ENCODE measurements around the gene LIX1L. TPM values are rescaled to one million over a fixed set of nuclear protein-coding genes. Genes with fewer than 3 reads are reported as not detected.

LIX1L gene
- total and polyA plus RNA-seq, 2 of the 13 experiments (the other 11 are each of a cell fraction or from before 2014, with no cell fraction given): 8.1 to 24.9 TPM

- no peak for TF ChIP-seq TFE3 (CRISPR knock-in tag; IDR thresholded peaks at IDR 0.05)
- peak; percentile 42; the same call in 1 of the 2 replicates for TF ChIP-seq TBX3 (IDR thresholded peaks at IDR 0.05; ENCODE audit: borderline replicate concordance)
- TF ChIP-seq ZFP1 (CRISPR knock-in tag; IDR thresholded peaks at IDR 0.05): no peak
- TF ChIP-seq ZNF776 (CRISPR knock-in tag; IDR thresholded peaks at IDR 0.05): 0 out of 2 replicates have a peak, but pooled peaks have one; percentile 26
- TF ChIP-seq MXD1 (CRISPR knock-in tag; IDR thresholded peaks at IDR 0.05): 0 out of 2 replicates have a peak, but pooled peaks have one; percentile 41
- no peak for TF ChIP-seq SMAD9 (CRISPR knock-in tag; IDR thresholded peaks at IDR 0.05)
- TF ChIP-seq MTF1 (CRISPR knock-in tag; IDR thresholded peaks at IDR 0.05): no peak
- TF ChIP-seq ATF4 (CRISPR knock-in tag; IDR thresholded peaks at IDR 0.05): no peak
- no peak for TF ChIP-seq SMARCE1 (IDR thresholded peaks at IDR 0.05; ENCODE audit: borderline replicate concordance)
- TF ChIP-seq DZIP1 (CRISPR knock-in tag; IDR thresholded peaks at IDR 0.05): no peak
- peak; percentile 41; the same call in 1 of the 2 replicates for TF ChIP-seq SIN3A (IDR thresholded peaks at IDR 0.05; ENCODE audit: borderline replicate concordance, low read depth, low read length)
- TF ChIP-seq ZBTB14 (CRISPR knock-in tag; IDR thresholded peaks at IDR 0.05): no peak
- TF ChIP-seq TMF1 (CRISPR knock-in tag; IDR thresholded peaks at IDR 0.05; ENCODE audit: low read depth): no peak
- no peak for TF ChIP-seq KAT7 (CRISPR knock-in tag; IDR thresholded peaks at IDR 0.05; ENCODE audit: borderline replicate concordance)
- no peak for TF ChIP-seq ZNF383 (CRISPR knock-in tag; IDR thresholded peaks at IDR 0.05; ENCODE audit: borderline replicate concordance)
- no peak for TF ChIP-seq MBNL3 (CRISPR knock-in tag; conservative IDR thresholded peaks at IDR 0.05)
- TF ChIP-seq ZNF317 (CRISPR knock-in tag; IDR thresholded peaks at IDR 0.05): 0 out of 2 replicates have a peak, but pooled peaks have one; percentile 31
- no peak for TF ChIP-seq ARID2 (CRISPR knock-in tag; IDR thresholded peaks at IDR 0.05; ENCODE audit: borderline replicate concordance)
- TF ChIP-seq ZBTB42 (CRISPR knock-in tag; IDR thresholded peaks at IDR 0.05): 0 out of 2 replicates have a peak, but pooled peaks have one; percentile 15
These were observed 30.5 kb downstream of the LIX1L start, which contains the start of gene RBM8A (continued) for GRCh38 chr1:145927063-145927886.

Data from HepG2 (cell line).